SK-N-SH treated with all-trans-retinoic acid at 6 μM for 48 hours (cell line): ENCODE data around the gene GPR68.

ENCODE experiments used
- ATAC-seq: fragments of 200-7000 bp; cut with Tn5 transposase; 3 replicates; pipeline ENCODE4 v1.9.1; 2020; ENCODE audit warnings: mild to moderate bottlenecking, moderate library complexity
- ARNTL ChIP-seq: fragments of 450-650 bp; formaldehyde crosslinking; IDR thresholded peaks from 2 replicates; pipeline ENCODE4 v1.5.0; 2020; ENCODE audit warnings: low read depth, mild to moderate bottlenecking, moderate library complexity, borderline replicate concordance
- CSDC2 ChIP-seq: fragments of 250-450 bp; sonication (Bioruptor Pico); IDR thresholded peaks from 2 replicates; pipeline ENCODE4 v1.5.0; 2020; ENCODE audit warnings: mild to moderate bottlenecking, moderate library complexity
- ESRRG ChIP-seq: fragments of 250-450 bp; sonication (Bioruptor Pico); IDR thresholded peaks from 2 replicates; pipeline ENCODE4 v1.6.1; 2021; ENCODE audit warnings: mild to moderate bottlenecking
- GLIS3 ChIP-seq: fragments of 250-450 bp; sonication (Bioruptor Pico); IDR thresholded peaks from 2 replicates; pipeline ENCODE4 v1.5.0; 2020; ENCODE audit warnings: mild to moderate bottlenecking, moderate library complexity
- ISL1 ChIP-seq: fragments of 250-450 bp; sonication (Bioruptor Pico); IDR thresholded peaks from 2 replicates; pipeline ENCODE4 v2.1.2; 2022; ENCODE audit warnings: mild to moderate bottlenecking, moderate library complexity
- OSR1 ChIP-seq: fragments of 250-450 bp; sonication (Bioruptor Pico); IDR thresholded peaks from 2 replicates; pipeline ENCODE4 v1.8.0; 2022; ENCODE audit warnings: moderate library complexity, mild to moderate bottlenecking, inconsistent platforms
- PPARA ChIP-seq: fragments of 250-450 bp; sonication (Bioruptor Pico); IDR thresholded peaks from 2 replicates; pipeline ENCODE4 v1.5.0; 2020; ENCODE audit warnings: mild to moderate bottlenecking, borderline replicate concordance
- RARB ChIP-seq: fragments of 250-450 bp; sonication (Bioruptor Pico); IDR thresholded peaks from 2 replicates; pipeline ENCODE4 v1.8.0; 2021; ENCODE audit warnings: mild to moderate bottlenecking, moderate library complexity
- SNAI2 ChIP-seq: fragments of 250-450 bp; sonication (Bioruptor Pico); IDR thresholded peaks from 2 replicates; pipeline ENCODE4 v1.5.0; 2020; ENCODE audit warnings: mild to moderate bottlenecking, moderate library complexity
- TCF4 ChIP-seq: fragments of 250-450 bp; sonication (Bioruptor Pico); IDR thresholded peaks from 2 replicates; pipeline ENCODE4 v1.8.0; 2021; ENCODE audit warnings: mild to moderate bottlenecking, moderate library complexity, borderline replicate concordance
- TOX ChIP-seq: fragments of 250-450 bp; sonication (Bioruptor Pico); IDR thresholded peaks from 2 replicates; pipeline ENCODE4 v1.8.0; 2021; ENCODE audit warnings: mild to moderate bottlenecking, moderate library complexity, borderline replicate concordance
- ZC3H10 ChIP-seq: fragments of 250-450 bp; sonication (Bioruptor Pico); IDR thresholded peaks from 2 replicates; pipeline ENCODE4 v1.5.1; 2021; ENCODE audit warnings: mild to moderate bottlenecking, moderate library complexity
- ZFP3 ChIP-seq: fragments of 250-450 bp; sonication (Bioruptor Pico); IDR thresholded peaks from 2 replicates; pipeline ENCODE4 v1.5.0; 2020; ENCODE audit warnings: mild to moderate bottlenecking, moderate library complexity
- ZFP30 ChIP-seq: fragments of 450-650 bp; formaldehyde crosslinking; IDR thresholded peaks from 2 replicates; pipeline ENCODE4 v1.5.0; 2022; ENCODE audit warnings: mild to moderate bottlenecking, moderate library complexity
- ZNF565 ChIP-seq: fragments of 450-650 bp; formaldehyde crosslinking; conservative IDR thresholded peaks from 2 replicates; pipeline ENCODE4 v1.5.0; 2020; ENCODE audit warnings: low read depth, mild to moderate bottlenecking, moderate library complexity
- ZNF70 ChIP-seq: fragments of 450-650 bp; formaldehyde crosslinking; IDR thresholded peaks from 2 replicates; pipeline ENCODE4 v1.5.0; 2020; ENCODE audit warnings: mild to moderate bottlenecking, moderate library complexity
- ZNF8 ChIP-seq: fragments of 450-650 bp; formaldehyde crosslinking; IDR thresholded peaks from 2 replicates; pipeline ENCODE4 v1.5.0; 2020; ENCODE audit warnings: mild to moderate bottlenecking, moderate library complexity
- TF ChIP-seq, protein P1 (sequence below): fragments of 250-450 bp; sonication (Bioruptor Pico); IDR thresholded peaks from 2 replicates; pipeline ENCODE4 v1.8.0; 2020; ENCODE audit warnings: mild to moderate bottlenecking, moderate library complexity, borderline replicate concordance
- TF ChIP-seq, protein P2 (sequence below): fragments of 250-450 bp; sonication (Bioruptor Pico); IDR thresholded peaks from 2 replicates; pipeline ENCODE4 v1.8.0; 2021; ENCODE audit warnings: low read depth, mild to moderate bottlenecking, moderate library complexity, borderline replicate concordance
- TF ChIP-seq, protein P3 (sequence below): fragments of 250-450 bp; sonication (Bioruptor Pico); IDR thresholded peaks from 2 replicates; pipeline ENCODE4 v1.5.0; 2020; ENCODE audit warnings: mild to moderate bottlenecking, moderate library complexity
- TF ChIP-seq, protein P4 (sequence below): fragments of 250-450 bp; sonication (Bioruptor Pico); IDR thresholded peaks from 2 replicates; pipeline ENCODE4 v1.5.1; 2021; ENCODE audit warnings: mild to moderate bottlenecking, moderate library complexity

GPR68 gene

DNA sequence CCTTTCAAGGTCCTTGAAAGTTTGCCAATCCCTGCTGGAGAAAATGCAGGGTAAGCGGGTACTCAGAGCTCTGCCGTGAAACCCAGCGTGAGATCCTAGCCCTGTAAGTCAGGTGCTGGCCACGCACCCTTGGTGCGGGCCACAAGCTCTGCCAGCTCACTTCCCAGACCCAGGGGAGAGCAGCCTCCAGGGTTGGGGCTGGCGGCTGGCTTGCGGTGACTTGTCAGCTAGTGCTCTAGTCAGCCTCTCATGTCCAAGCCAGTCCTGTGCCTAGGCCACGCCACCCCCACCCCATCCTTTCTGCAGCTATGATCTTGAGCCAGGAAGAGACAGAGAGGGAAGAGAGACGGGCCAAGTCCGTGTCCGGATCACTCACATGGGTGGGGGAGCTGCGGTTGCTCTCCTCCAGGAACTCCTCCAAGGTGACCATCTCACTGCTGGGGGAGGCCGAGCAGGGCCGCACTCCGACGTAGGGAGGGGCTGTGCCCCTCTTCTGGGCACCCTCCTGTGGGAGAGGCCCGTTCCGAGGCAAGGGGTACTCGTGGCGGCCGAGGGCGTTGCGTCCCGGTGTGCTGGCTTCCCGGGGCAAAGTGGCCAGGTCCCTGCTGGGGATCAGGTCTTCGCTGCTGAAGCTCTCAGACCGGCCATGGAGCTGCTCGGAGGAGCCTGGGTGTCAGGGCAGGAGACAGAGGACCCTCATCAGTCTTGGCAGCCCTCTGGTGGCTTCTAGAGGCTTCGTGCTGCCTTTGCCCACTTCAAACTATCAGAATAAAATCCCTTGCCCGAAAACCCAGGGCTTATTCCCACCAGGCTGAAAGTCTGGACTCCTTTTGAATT lies 33.3 kb upstream of the GPR68 start:
- TF ChIP-seq, protein P1, sequence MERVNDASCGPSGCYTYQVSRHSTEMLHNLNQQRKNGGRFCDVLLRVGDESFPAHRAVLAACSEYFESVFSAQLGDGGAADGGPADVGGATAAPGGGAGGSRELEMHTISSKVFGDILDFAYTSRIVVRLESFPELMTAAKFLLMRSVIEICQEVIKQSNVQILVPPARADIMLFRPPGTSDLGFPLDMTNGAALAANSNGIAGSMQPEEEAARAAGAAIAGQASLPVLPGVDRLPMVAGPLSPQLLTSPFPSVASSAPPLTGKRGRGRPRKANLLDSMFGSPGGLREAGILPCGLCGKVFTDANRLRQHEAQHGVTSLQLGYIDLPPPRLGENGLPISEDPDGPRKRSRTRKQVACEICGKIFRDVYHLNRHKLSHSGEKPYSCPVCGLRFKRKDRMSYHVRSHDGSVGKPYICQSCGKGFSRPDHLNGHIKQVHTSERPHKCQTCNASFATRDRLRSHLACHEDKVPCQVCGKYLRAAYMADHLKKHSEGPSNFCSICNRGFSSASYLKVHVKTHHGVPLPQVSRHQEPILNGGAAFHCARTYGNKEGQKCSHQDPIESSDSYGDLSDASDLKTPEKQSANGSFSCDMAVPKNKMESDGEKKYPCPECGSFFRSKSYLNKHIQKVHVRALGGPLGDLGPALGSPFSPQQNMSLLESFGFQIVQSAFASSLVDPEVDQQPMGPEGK (CRISPR knock-in tag) = no peak
- TF ChIP-seq, protein P2, sequence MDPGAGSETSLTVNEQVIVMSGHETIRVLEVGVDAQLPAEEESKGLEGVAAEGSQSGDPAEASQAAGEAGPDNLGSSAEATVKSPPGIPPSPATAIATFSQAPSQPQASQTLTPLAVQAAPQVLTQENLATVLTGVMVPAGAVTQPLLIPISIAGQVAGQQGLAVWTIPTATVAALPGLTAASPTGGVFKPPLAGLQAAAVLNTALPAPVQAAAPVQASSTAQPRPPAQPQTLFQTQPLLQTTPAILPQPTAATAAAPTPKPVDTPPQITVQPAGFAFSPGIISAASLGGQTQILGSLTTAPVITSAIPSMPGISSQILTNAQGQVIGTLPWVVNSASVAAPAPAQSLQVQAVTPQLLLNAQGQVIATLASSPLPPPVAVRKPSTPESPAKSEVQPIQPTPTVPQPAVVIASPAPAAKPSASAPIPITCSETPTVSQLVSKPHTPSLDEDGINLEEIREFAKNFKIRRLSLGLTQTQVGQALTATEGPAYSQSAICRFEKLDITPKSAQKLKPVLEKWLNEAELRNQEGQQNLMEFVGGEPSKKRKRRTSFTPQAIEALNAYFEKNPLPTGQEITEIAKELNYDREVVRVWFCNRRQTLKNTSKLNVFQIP (CRISPR knock-in tag) = no peak
- TF ChIP-seq, protein P3, sequence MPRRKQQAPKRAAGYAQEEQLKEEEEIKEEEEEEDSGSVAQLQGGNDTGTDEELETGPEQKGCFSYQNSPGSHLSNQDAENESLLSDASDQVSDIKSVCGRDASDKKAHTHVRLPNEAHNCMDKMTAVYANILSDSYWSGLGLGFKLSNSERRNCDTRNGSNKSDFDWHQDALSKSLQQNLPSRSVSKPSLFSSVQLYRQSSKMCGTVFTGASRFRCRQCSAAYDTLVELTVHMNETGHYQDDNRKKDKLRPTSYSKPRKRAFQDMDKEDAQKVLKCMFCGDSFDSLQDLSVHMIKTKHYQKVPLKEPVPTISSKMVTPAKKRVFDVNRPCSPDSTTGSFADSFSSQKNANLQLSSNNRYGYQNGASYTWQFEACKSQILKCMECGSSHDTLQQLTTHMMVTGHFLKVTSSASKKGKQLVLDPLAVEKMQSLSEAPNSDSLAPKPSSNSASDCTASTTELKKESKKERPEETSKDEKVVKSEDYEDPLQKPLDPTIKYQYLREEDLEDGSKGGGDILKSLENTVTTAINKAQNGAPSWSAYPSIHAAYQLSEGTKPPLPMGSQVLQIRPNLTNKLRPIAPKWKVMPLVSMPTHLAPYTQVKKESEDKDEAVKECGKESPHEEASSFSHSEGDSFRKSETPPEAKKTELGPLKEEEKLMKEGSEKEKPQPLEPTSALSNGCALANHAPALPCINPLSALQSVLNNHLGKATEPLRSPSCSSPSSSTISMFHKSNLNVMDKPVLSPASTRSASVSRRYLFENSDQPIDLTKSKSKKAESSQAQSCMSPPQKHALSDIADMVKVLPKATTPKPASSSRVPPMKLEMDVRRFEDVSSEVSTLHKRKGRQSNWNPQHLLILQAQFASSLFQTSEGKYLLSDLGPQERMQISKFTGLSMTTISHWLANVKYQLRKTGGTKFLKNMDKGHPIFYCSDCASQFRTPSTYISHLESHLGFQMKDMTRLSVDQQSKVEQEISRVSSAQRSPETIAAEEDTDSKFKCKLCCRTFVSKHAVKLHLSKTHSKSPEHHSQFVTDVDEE (CRISPR knock-in tag) = no peak
- TF ChIP-seq ZNF8 (CRISPR knock-in tag) (no peak), ARNTL (CRISPR knock-in tag) (no peak), PPARA (CRISPR knock-in tag) (no peak), ZFP30 (CRISPR knock-in tag) (no peak), TCF4 (CRISPR knock-in tag) (no peak), OSR1 (CRISPR knock-in tag) (no peak), GLIS3 (no peak), CSDC2 (CRISPR knock-in tag) (no peak), ZC3H10 (no peak), ZFP3 (CRISPR knock-in tag) (no peak), SNAI2 (CRISPR knock-in tag) (no peak), ESRRG (CRISPR knock-in tag) (no peak), RARB (CRISPR knock-in tag) (no peak), ISL1 (CRISPR knock-in tag) (no peak)
- TF ChIP-seq, protein P4, sequence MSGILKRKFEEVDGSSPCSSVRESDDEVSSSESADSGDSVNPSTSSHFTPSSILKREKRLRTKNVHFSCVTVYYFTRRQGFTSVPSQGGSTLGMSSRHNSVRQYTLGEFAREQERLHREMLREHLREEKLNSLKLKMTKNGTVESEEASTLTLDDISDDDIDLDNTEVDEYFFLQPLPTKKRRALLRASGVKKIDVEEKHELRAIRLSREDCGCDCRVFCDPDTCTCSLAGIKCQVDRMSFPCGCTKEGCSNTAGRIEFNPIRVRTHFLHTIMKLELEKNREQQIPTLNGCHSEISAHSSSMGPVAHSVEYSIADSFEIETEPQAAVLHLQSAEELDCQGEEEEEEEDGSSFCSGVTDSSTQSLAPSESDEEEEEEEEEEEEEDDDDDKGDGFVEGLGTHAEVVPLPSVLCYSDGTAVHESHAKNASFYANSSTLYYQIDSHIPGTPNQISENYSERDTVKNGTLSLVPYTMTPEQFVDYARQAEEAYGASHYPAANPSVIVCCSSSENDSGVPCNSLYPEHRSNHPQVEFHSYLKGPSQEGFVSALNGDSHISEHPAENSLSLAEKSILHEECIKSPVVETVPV (CRISPR knock-in tag) = no peak
- ATAC-seq = no peak; the same call in 2 of the 3 replicates

DNA sequence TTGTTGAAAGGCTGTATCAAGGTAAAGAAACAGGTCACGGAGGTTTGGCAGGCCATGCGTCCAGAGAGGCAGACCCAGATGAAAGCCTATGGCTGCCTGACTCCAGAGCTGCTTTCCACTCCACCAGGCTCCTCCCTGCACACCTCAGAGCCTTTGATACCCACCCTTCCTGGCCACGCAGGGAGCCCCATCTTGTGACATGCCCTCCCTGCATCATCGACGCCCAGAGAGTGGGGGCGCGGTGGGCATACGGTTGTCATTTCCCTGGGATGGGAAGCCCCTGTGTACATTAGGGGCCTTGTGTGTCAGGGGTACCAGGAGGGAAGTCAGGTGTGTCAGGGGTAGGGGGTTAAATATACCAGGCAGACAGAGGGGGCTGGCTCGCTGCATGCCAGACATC lies 30.3 kb upstream of the GPR68 start:
- ATAC-seq = no peak
- TF ChIP-seq TOX (CRISPR knock-in tag) (no peak), SNAI2 (CRISPR knock-in tag) (no peak), PPARA (CRISPR knock-in tag) (no peak), ZNF70 (CRISPR knock-in tag) (no peak), ZNF565 (no peak), CSDC2 (CRISPR knock-in tag) (no peak), RARB (CRISPR knock-in tag) (no peak), GLIS3 (no peak), ZC3H10 (no peak), OSR1 (CRISPR knock-in tag) (no peak)
- TF ChIP-seq, protein P1 (CRISPR knock-in tag) = no peak
- TF ChIP-seq, protein P3 (CRISPR knock-in tag) = no peak
- TF ChIP-seq, protein P4 (CRISPR knock-in tag) = no peak
